GM12864 (cell line): ENCODE measurements around the gene RXRB.

ENCODE experiments used
- DNase-seq: peaks from one replicate; pipeline ENCODE4 v3.0.0-alpha.2; 2011; ENCODE audit warnings: low read depth
- H3K4me3 ChIP-seq: 2 replicates; pipeline ENCODE4 v1.5.1; 2011; ENCODE audit warnings: mild to moderate bottlenecking, low read depth, low read length, control low read depth
- TF ChIP-seq, protein P1 (sequence below): IDR thresholded peaks from 2 replicates; pipeline ENCODE4 v1.5.1; 2011; ENCODE audit warnings: low read depth, mild to moderate bottlenecking, moderate library complexity, low read length, control low read depth, inconsistent platforms; ENCODE audit errors: missing control alignments

Gene RXRB

DNA sequence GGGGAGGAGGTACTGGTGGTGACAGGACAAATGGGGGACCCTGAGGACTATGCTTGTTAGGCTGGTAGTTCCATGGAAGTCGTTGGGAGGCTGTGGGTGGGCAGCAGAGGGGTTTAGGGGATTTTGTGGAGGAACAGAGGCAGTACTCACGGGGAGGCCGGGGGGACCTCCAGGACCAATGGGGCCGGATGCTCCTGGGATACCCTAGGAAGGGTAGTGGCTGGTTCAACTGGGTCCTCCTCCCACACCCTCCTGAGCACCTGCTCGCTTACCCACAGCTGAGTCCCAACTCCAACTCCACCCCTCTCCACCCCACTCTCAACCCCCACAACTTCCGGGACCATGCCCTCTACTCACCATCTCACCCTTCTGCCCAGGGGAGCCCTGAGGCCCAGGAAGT lies 34.1 kb downstream of the RXRB start:
- DNase-seq = no peak
- TF ChIP-seq, protein P1, sequence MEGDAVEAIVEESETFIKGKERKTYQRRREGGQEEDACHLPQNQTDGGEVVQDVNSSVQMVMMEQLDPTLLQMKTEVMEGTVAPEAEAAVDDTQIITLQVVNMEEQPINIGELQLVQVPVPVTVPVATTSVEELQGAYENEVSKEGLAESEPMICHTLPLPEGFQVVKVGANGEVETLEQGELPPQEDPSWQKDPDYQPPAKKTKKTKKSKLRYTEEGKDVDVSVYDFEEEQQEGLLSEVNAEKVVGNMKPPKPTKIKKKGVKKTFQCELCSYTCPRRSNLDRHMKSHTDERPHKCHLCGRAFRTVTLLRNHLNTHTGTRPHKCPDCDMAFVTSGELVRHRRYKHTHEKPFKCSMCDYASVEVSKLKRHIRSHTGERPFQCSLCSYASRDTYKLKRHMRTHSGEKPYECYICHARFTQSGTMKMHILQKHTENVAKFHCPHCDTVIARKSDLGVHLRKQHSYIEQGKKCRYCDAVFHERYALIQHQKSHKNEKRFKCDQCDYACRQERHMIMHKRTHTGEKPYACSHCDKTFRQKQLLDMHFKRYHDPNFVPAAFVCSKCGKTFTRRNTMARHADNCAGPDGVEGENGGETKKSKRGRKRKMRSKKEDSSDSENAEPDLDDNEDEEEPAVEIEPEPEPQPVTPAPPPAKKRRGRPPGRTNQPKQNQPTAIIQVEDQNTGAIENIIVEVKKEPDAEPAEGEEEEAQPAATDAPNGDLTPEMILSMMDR = no peak
- H3K4me3 ChIP-seq = no peak overlapping the region

DNA sequence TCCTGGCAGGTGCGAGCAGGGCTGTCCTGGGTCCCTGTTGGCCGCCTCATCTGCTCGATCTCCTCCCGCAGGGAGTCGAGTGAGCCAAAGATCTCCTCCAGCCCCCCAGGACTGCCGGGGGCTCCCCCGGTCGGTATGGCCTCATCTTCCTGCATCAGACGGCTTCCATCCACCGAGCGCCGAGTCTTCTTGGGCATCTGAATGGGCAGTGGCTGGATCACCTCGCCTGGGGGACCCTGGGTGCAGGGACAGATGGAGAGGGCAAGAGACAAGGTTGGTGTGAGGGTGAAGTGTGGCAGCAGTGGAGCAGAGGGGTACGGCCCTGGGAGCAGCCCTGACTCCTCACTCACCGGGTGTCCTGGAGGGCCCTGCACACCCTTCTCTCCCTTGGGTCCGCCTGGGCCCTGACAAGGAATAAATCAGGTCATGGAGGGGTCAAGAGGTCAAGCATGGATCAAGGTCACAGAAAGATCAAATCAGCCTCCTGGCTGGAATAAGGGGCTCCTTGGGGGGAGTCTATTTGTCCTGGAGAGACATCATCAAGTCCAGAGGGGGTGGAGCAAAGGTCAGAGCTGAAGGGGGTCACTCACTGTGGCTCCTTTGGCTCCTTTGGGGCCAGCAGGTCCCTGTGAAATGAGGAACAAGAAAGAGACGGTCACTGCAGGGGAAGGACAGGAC lies 34.7 kb downstream of the RXRB start:
- DNase-seq = no peak
- TF ChIP-seq, protein P1 = no peak
- no peak overlapping the region for H3K4me3 ChIP-seq

DNA sequence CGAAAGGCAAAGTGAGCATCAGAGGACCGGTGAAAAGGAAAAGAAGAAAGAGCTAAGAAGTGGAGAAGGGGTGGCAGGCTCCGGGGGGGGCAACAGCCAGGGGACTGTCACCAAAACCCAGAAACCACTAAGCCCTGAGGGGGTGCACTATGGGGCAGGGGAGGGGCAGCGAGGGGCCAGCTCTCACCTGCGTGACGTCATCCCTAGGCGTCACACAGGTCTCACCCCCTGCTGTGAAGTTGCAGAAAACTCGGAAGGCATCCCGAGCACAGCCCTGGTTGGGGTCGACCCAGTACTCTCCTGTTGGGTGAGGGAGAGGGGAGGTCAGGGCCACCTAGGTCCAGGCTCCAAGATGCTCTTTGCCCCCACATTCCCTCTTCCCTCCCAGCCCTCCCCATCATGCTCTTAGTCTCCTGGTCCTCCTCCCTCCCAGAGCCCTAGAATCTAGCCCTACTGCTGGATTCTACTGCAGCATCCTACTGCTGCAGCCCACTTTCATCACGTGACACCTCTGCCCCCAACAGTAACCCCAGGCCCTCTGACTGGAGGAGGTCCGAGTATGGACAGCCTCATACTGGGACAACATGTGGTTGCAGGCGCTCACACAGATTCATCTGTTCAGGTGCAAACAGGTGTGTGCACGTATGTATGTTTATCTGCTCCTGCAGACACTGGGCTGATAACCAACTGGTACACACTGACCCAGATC lies 35.6 kb downstream of the RXRB start:
- no peak for DNase-seq
- no peak overlapping the region for H3K4me3 ChIP-seq
- TF ChIP-seq, protein P1 = no peak

DNA sequence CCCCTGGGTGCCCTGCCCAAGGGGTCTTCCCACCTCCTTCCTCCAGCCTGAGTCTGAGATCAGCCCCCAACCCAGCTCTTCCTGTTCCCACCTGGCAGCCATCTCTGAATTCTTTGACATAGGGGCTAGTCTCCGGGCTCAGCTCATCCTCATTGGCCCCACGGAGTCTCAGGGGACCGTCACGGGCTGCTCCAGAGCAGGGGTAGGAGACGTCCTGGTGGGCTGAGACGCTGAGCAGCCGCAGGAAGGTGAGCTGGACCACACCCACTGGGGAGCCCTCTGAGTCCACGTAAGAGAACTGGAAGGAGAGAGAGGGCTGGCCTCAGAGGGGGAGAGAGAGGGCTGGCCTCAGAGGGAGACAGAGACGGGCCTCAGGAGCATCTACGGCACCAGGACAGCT lies 36.3 kb downstream of the RXRB start:
- DNase-seq = no peak
- TF ChIP-seq, protein P1 = no peak
- H3K4me3 ChIP-seq = no peak overlapping the region

DNA sequence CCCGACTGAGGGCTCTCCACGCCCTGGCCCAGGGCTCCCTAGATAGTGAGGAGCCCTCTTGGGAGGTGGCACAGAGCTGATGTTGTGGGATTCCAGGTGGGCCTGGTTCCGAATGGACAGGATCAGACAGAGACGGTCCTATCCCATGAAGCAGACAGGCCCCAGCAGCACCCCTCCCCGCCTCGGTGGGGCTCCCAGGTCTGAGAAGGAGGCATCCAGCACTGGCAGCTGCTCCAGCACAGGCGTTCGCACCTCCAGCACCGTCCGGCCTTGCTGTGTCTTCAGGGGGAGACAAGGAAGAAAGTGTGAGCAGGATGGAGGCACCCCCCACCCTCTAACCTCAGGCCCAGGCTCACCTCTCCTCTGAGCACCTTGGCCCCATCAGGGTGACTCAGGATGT lies 36.9 kb downstream of the RXRB start:
- no peak overlapping the region for H3K4me3 ChIP-seq
- DNase-seq = no peak
- TF ChIP-seq, protein P1 = no peak

DNA sequence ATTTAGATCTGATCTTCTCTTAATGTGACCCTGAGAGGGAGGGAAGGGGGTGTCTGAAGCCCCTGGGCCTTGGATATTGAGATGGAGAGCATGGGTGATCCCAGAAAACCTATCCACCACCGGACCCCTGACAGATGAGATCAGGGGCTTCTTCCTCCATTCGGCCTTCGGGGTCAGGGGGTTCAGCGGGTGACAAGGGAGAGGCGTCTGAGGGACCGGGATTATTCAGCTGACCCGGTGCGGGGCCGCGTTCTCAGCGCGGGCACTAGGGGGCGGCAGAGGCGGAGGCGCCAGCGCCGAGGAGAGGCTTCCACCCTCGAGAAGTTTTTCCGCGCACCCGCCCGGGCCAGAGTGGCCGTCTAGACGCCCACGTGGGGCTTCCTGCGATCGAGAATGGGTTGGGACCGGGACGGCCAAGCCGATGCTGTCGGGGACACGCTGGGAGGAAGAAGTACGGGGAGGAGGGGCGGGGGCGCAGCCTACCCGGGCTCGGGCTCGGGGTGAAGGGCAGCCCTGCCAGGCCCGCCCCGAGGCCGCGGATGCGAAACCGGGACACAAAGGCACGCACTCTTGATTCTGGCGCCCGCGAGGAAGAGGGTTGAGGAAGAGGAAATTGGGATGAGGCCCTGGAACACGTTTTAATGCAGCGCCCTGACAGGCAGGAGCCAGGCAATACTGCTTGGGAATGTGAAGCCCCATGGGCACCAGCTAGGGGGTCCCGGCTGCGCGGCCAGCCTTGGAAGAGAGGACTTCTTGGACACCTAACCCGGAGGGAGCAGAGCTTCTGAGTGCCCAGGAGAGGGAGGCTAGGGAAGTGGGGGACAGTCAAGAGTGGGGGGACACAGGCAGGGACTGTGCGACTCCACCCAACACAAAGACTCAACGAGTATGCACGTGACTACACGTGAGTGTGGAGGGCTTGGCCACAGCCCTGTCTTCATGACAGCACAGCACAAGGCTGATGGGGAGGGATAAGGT lies 38.8 kb downstream of the RXRB start:
- H3K4me3 ChIP-seq = peak overlapping the region; percentile 40
- peak; percentile 26 for DNase-seq
- TF ChIP-seq, protein P1 = peak; percentile 94
